ENCODE measurements around the gene ALDH3B1.

The ALDH3B1 gene

GRCh38 chr11:68014157-68014946, 4.2 kb downstream of the ALDH3B1 start:
- DNase-seq = no peak

DNA sequence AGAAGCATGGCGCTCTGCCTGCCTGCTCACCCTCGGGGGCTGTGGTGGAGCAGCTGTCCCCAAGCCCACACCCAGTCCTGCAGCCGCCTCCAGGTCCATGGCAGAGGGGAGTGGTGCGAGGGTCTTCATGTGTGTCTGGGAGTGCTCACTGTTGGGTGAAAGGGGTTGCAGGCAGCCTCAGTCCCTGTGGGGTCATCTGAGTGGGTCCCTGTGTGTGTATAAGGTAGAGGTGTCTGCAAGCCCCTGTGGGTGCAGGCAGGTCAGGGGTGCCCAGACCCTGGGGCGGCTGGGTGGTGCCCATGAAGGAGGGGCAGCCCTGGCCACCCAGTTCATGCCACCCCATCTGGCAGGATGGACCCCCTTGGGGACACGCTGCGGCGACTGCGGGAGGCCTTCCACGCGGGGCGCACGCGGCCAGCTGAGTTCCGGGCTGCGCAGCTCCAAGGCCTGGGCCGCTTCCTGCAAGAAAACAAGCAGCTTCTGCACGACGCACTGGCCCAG, 4.9 kb downstream of the ALDH3B1 start:
- DNase-seq = no peak

DNA sequence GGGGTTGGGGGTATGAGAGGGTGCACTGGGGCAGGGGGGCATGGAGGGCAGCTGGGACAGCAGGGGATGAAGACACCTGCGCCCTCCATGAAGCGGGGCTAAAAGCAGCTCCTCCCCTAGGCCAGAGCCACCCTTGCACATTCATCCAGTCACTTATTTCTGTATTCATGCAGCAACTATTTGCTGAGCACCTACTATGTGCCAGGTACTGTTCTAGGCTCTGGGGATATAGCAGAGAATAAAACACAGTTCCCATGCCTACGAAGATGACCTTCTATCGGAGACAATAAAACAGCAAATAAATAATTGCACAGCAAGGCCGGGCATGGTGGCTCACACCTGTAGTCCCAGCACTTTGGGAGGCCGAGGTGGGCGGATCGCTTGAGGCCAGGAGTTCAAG, 5.3 kb downstream of the ALDH3B1 start:
- DNase-seq = no peak

DNA sequence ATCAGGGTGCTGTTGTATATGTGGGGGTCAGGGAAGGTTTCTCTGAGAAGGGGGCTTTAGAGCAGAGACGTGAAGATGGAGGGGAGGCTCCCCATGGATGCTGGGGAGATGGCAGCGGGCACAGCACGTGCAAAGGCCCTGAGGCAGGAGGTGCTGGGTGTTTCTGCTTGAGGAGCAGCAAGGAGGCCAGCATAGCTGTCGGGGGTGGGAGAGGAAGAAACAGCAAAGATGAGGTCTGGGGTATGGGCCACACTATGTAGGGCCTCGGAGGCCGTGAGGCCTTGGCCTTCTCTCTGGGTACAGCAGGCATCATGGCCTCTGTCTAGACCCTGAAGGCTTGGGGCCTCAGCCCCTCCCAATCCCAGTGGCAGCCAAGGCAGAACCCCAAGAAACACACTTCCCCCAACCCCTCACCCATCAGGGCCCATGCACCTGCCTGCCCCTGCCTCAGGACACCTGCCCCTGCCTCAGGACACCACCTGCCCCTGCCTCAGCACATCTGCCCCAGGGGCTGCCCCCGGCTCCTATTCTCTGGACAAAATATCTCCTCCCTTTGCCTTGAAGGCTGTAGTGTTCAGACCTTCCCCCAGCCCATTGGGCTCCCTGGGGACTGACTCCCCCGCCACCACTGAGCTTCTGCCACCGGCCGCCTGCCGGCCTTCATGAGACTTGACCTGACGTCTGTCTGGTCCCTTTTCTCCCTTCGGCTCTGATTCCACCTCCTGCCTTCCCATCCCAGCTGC, 6.2 kb downstream of the ALDH3B1 start:
- DNase-seq = no peak

DNA sequence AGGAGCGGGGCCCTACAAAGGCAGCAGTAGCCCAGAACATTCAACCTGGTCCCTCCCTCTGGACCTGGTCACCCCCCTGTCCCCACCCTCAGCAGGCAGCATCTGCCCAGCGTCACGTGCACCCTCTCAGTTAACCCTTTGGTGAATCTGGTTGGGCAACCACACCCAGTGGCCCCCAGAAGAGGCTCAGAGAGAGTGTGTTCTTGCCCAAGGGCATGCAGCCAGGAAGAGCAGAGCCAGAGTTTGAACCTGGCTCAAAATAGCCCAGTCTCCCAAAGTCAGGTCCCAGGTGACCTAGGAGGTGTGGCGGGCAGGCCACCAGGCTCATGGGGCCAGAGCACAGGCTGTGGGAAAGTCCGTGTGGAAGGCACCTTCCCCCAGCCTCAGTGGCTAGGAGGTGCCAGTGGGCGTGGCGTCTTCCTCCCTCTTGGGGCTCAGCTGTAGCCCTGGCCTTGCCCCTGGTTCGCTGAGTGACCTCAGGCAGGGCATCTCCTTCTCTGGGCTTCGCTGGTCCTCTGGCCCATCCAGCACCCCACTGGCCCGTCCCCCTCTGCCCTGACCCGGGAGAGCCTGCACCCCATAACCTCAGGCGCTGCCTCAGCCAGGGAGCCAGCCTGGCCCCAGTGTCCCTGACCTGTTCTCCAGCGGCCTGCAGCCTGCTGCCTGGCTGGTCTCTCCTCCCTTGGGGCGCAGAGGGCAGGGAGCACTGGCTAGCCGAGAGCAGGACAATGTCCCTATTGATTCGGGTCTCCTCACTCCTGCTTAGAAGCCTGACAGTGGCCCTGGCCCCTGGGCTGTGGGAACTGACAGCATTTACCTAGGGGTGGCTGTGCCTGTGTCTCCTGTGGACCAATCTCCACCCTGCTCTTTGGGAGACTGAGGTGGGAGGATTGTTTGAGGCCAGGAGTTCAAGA, 7.0 kb downstream of the ALDH3B1 start:
- no peak for DNase-seq

DNA sequence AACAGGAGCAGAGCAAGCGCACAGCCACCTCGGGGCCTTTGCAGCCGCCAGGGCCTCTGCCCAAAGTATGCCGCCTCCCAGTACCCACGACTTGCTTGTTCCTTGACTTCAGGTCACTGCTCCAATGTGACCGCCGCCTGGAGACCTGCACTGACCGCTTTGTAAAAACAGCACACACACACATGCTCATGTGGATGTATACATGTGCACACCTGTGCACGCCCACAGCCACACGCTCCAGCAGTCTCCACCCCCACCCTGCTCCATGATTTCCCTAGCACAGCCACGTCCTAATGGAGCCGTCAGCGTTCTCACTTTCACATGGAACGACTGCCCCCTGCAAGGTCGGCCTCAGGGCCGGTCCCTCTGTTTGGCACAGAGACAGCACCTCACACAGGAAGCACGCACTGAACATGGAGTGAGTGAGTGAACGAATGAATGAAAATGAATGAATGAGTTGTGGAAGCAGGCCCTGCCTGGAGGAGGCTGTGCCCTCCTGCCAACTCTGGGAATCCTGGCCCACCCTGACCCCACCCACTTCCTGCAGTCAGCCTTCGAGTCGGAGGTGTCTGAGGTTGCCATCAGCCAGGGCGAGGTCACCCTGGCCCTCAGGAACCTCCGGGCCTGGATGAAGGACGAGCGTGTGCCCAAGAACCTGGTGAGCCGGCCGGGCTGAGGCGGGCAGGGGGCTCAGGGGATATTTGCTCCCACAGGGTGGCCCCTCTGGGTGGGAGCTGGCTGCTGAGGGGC, 8.0 kb downstream of the ALDH3B1 start:
- DNase-seq = no peak

GRCh38 chr11:68018730-68019190, 8.6 kb downstream of the ALDH3B1 start:
- no peak for DNase-seq

DNA sequence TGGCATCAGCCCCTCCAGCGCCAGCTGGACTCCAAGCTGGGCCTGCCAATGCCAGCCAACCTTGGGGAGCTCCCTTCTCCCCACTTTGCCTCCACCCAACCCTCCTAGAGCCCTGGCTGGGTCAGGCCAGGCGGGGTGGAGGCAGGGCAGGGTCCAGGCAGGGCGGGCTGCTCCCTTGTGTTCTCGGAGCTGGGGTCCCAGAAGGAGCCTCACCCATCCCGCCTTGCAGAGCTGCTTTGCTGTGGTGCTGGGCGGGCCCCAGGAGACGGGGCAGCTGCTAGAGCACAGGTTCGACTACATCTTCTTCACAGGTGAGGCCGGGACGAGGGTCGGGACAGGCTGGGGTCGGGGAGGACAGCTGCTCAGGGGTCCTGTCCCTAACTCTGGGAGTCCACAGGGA, 9.4 kb downstream of the ALDH3B1 start:
- no peak for DNase-seq

GRCh38 chr11:68020575-68020974, 10.4 kb downstream of the ALDH3B1 start:
- no peak for DNase-seq

GRCh38 chr11:68021167-68021787, 11.2 kb downstream of the ALDH3B1 start:
- no peak for DNase-seq

DNA sequence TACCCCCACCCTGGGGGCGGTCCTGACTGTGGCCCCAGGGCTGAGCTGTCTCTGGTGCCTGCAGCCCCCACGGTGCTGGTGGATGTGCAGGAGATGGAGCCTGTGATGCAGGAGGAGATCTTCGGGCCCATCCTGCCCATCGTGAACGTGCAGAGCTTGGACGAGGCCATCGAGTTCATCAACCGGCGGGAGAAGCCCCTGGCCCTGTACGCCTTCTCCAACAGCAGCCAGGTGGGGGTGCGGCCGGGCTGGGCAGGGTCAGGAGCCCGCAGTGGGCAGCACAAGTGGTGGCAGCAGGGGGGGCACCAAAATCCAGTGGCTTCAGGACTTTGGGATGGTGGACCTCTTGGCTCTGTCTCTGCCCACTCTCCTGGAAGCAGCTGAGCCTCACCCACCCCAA, 12.4 kb downstream of the ALDH3B1 start:
- no peak for DNase-seq

DNA sequence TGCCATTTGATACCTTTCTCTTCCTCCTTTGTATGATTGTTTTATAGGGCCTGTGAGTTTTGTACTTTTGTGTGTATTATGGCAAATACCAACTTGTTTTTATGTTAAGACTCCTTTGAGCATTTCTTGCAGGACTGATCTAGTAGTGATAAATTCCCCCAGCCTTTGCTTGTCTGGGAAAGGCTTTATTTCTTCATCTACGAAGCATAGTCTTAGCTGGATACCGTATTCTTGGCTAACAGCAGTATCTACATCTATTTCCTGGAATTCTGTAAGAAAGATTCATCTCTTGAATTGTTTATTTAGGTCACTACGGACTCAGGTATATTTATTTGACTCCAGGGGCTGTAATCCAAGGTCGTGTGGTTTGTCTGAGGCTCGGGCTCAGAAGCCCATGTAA, 14.4 kb downstream of the ALDH3B1 start:
- DNase-seq = no peak

DNA sequence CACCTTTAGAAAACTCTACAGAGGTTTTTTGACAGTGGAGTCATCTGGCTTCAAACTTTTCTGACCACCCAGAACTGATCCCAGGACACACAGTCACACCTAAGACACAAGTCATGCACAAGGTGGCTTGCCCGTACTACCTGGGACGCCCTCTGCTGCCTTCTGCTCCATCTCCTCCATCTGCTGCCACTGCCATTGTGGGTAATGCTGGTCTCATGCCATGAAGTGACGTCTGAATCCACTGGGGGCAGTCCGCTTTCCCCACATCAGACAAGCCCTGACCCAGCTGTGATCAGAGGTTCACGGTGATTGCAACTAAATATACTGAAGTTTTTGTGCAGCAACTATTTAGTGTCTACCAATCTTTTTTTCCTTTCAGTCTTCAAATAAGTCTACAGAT, 14.9 kb downstream of the ALDH3B1 start:
- no peak for DNase-seq

GRCh38 chr11:68026391-68027105, 16.4 kb downstream of the ALDH3B1 start:
- DNase-seq = no peak

DNA sequence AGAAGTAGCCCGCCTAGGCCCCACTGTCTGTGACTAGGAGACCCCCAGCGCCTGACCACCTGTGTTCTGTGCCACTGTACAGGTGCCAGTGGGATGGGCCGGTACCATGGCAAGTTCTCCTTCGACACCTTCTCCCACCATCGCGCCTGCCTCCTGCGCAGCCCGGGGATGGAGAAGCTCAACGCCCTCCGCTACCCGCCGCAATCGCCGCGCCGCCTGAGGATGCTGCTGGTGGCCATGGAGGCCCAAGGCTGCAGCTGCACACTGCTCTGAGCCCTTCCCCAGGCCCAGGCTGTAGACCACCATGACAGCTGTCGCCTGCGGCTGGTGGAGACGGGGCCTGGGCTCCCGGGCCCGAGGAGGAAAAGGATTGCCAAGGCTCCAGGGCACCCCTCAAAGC, 17.5 kb downstream of the ALDH3B1 start:
- no peak for DNase-seq

DNA sequence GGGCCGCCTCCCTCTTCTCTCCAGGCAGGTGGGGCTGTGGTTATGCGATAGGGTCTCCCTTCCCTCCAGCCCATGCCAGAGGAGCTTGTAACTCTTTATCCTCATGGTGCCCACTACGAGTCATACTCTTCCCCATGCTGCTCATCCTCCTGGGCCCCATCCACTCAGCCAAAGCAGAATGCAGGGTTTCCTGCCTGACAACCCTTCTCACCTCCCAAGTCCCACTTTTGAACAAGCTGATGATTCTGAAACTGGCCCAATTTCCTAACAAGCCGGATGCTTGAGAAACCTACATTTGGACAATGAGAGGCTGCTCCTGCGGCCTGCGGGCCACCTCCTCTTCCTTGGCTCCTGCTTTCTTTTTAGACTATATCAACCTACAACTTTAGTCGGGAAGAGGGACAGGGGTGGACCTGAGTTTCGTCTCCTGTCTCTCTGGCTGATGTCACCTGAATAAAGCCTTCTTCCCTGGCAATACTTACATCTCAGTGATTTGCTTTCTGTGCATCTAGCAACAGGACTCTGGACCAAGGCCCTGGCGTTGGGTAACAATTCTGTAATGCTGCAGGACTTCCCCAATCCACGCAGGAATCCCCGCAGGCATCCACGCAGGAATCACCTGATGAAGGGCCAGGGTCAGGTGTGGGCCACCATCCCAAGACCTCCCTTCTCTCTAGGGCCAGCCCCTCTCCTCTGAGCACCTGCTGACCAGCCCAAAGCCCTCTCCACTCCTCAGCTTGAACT, 18.8 kb downstream of the ALDH3B1 start:
- DNase-seq = no peak

DNA sequence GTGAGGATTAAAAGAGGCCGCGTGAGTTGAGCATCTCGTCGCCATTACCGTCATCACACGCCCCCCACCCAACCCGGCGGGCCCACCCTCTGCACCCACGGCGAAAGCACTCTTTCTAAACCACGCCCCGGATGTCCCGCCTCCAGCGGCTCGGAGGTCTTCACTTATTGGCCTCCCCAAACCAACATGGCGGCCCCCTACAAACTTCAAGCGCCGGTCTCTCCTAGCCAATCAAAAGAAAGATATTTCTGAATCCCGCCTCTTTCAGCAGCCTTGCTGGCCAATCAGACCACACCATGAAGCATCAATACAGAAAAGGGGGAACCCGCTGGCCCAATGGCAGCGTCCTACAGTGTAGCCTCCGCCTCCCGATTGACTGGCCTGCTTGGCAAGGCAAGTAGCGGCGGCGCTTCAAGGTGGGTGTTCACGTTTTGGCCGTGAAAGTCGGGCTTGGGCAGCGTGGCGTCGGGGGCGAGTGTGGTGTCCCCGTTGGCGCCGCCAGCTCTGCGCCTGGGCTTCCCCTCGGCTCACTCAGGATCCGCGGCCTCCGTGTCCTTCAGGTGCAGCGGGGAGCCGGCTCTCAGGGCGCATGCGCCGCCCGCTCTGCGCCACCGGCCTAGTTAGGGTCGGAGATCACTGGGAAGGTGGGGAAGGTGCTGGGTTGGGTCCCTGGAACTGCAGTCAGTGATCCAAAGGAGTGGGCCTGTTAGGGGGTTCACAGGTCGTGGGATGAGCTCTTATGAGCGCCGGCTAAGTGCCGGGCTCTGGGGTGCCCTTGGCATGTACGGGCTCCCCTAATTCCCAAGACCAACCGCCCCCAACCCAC, 20.4 kb downstream of the ALDH3B1 start, which contains the start of gene NDUFS8:
Gene NDUFS8 (plus strand): TSS at position 364 of the 826 bp plus-strand sequence. CDS start 1,471 bp downstream, outside the sequence.
- peak; percentile 95 for DNase-seq

- DNase-seq = no peak
Measured at GRCh38 chr11:68031144-68031464, 21.0 kb downstream of the ALDH3B1 start.

- no peak for DNase-seq
Measured at GRCh38 chr11:68032003-68032402, 21.9 kb downstream of the ALDH3B1 start.
